Heart left ventricle (tissue), 13 donors: Measurements from ENCODE around the gene SLC39A3.

ENCODE experiments used
- CTCF ChIP-seq, 12 donors: fragments of 200-600 bp; sonication (generic) in 4 of 12; IDR thresholded peaks; one replicate each; pipeline versions ENCODE4 v1.5.0 to v1.8.0; 2018 to 2022; ENCODE audit warnings: antibody characterized with exemption in 12 of 12, mild to moderate bottlenecking in 5 of 12
- POLR2A ChIP-seq, 2 donors: fragments of 450-650 bp; IDR thresholded peaks; one replicate each; pipeline ENCODE4 v1.6.1; 2017; ENCODE audit warnings: antibody characterized with exemption in 2 of 2, mild to moderate bottlenecking in 2 of 2, moderate library complexity in 2 of 2
- donor health status: ischemic (EF 13 %, LVEDD 7.1; RV severe dilation, severe dysfunction).
- donor health status: DM: no; HTN: yes; CAD: no.
- donor health status: DM: no; HTN: no; CAD: no.
- donor health status: ischemic (EF 25% LVEDD 6.9; RV normal size, moderate dysfunction).
- donor health status: ischemic (EF 25% LVEDD 5.7; RV mildly dilated, moderate dysfunction).
- donor health status: ischemic (EF 35%, LVEDD 5.7; RV mildly dilated, moderate dysfunction).
- donor health status: nonischemic (EF 11% LVEDD 7.7; RV severe dilation, severe dysfunction).
- donor health status: DM: yes; HTN: yes; CAD: no.
- donor health status: PGD.
- donor health status: ischemic (EF 29% LVEDD 5.4; RV normal size, mild dysfunction).
- donor health status: nonischemic (EF 23%, LVEDD 6.1; RV moderate dilation, normal function).

GRCh38 chr19:2771786-2772674 lies 32.2 kb upstream of the SLC39A3 start:
- TF ChIP-seq CTCF (IDR thresholded peaks at IDR 0.05) (no peak), POLR2A (IDR thresholded peaks at IDR 0.05) (no peak)
